Suprapubic skin (tissue), 4 donors: Measurements from ENCODE around the gene ZBTB5.
"Not testable (repeated sequence)": the region's sequence is repeated elsewhere in the genome, so short reads cannot be mapped to it uniquely, and the experiment has no call there.

Experiments
- CTCF ChIP-seq, 2 donors: fragments of 200-600 bp in 1 of 2; fragments of 450-650 bp in 1 of 2; sonication (generic) in 1 of 2; IDR thresholded peaks; one replicate each; pipeline ENCODE4 v1.5.1; 2016 to 2019; ENCODE audit warnings: antibody characterized with exemption in 2 of 2, mild to moderate bottlenecking in 1 of 2, moderate library complexity in 1 of 2
- EP300 ChIP-seq: sonication (generic); formaldehyde crosslinking; IDR thresholded peaks from one replicate; pipeline ENCODE4 v1.6.1; 2017; ENCODE audit warnings: antibody characterized with exemption
- POLR2A ChIP-seq, 2 donors: fragments of 450-650 bp; IDR thresholded peaks; one replicate each; pipeline ENCODE4 v1.6.1; 2017; ENCODE audit warnings: antibody characterized with exemption in 2 of 2, mild to moderate bottlenecking in 2 of 2, moderate library complexity in 2 of 2
- POLR2AphosphoS5 ChIP-seq, 3 donors: sonication (generic); formaldehyde crosslinking; IDR thresholded peaks; one replicate each; pipeline ENCODE4 v1.6.1; 2017; ENCODE audit warnings: antibody characterized with exemption in 3 of 3

GRCh38 chr9:37477987-37478619, 12.9 kb upstream of the ZBTB5 start:
- not testable (repeated sequence) for TF ChIP-seq POLR2A (IDR thresholded peaks at IDR 0.05); CTCF (IDR thresholded peaks at IDR 0.05); EP300; POLR2AphosphoS5 (IDR thresholded peaks at IDR 0.05)
